Uterus (tissue), 2 donors: ENCODE measurements around the gene FGF14.
"Not testable (repeated sequence)": the region's sequence is repeated elsewhere in the genome, so short reads cannot be mapped to it uniquely, and the experiment has no call there.

Experiments
- POLR2A ChIP-seq, 2 donors: fragments of 450-650 bp; IDR thresholded peaks; one replicate each; pipeline ENCODE4 v1.6.1; 2016; ENCODE audit warnings: antibody characterized with exemption in 2 of 2, mild to moderate bottlenecking in 1 of 2, moderate library complexity in 1 of 2
- TF ChIP-seq, protein P1 (sequence below), 4 experiments: fragments of 200-600 bp in 2 of 4; fragments of 450-650 bp in 2 of 4; sonication (generic) in 2 of 4; IDR thresholded peaks; one replicate each; pipeline ENCODE4 v1.5.1; 2016 to 2019; ENCODE audit warnings: antibody characterized with exemption in 4 of 4, mild to moderate bottlenecking in 2 of 4, moderate library complexity in 1 of 4

DNA sequence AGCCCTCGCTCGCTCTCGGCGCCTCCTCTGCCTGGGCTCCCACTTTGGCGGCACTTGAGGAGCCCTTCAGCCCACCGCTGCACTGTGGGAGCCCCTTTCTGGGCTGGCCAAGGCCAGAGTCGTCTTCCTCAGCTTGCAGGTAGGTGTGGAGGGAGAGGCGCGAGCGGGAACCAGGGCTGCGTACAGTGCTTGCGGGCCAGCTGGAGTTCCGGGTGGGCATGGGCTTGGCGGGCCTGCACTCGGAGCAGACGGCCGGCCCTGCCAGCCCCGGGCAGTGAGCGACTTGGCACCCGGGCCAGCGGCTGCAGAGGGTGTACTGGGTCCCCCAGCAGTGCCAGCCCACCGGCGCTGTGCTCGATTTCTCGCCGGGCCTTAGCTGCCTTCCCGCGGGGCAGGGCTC is 333.5 kb downstream of the FGF14 start:
- TF ChIP-seq, protein P1, sequence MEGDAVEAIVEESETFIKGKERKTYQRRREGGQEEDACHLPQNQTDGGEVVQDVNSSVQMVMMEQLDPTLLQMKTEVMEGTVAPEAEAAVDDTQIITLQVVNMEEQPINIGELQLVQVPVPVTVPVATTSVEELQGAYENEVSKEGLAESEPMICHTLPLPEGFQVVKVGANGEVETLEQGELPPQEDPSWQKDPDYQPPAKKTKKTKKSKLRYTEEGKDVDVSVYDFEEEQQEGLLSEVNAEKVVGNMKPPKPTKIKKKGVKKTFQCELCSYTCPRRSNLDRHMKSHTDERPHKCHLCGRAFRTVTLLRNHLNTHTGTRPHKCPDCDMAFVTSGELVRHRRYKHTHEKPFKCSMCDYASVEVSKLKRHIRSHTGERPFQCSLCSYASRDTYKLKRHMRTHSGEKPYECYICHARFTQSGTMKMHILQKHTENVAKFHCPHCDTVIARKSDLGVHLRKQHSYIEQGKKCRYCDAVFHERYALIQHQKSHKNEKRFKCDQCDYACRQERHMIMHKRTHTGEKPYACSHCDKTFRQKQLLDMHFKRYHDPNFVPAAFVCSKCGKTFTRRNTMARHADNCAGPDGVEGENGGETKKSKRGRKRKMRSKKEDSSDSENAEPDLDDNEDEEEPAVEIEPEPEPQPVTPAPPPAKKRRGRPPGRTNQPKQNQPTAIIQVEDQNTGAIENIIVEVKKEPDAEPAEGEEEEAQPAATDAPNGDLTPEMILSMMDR (IDR thresholded peaks at IDR 0.05), result not testable (repeated sequence)
- TF ChIP-seq POLR2A (IDR thresholded peaks at IDR 0.05), result not testable (repeated sequence)
